ENCODE data around the gene TMED8. TPM values are rescaled to one million over a fixed set of nuclear protein-coding genes. Genes with fewer than 3 reads are reported as not detected.

The TMED8 gene
- total RNA-seq, 2 donors from 2014 or later, result 6.9 to 7.5 TPM

DNA sequence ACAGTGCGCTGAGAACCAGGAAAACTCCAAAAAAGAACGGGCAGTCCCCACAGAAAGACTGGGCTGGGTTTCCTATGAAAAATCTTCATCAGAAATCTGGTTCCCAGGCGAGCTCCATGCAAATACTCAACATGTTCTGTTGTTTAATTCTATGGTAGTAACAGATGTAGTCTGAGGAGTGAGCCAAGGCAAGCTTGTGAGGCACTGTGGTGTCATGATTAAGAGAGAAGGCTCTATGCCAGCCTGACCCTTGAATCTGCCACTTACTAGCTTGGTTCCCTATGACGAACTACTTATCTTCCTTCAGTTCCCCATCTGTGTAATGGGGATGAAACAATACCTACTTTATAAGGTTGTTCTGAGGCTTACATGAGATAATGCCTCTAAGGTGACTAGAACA is 66.9 kb downstream of the TMED8 start:
- Histone ChIP-seq H3K4me1 (peaks cover 11% of the 10 kb centered on the region), H3K4me3 (no peak overlapping the region), H3K9me3 (no peaks in the 10 kb centered on the region), H3K27me3 (no peaks in the 10 kb centered on the region), H3K27ac (no peak overlapping the region), H3K36me3 (replicated peaks in 1 of 2; ENCODE audit: insufficient read depth in 1 of 2, low read depth in 2 of 2) (no peaks in the 10 kb centered on the region)
- 79 to 89% methylated on average over 4 of the region's 4 CpGs for WGBS, 2 donors
- TF ChIP-seq POLR2A (IDR thresholded peaks at IDR 0.05), result no peak
- TF ChIP-seq, protein P1, sequence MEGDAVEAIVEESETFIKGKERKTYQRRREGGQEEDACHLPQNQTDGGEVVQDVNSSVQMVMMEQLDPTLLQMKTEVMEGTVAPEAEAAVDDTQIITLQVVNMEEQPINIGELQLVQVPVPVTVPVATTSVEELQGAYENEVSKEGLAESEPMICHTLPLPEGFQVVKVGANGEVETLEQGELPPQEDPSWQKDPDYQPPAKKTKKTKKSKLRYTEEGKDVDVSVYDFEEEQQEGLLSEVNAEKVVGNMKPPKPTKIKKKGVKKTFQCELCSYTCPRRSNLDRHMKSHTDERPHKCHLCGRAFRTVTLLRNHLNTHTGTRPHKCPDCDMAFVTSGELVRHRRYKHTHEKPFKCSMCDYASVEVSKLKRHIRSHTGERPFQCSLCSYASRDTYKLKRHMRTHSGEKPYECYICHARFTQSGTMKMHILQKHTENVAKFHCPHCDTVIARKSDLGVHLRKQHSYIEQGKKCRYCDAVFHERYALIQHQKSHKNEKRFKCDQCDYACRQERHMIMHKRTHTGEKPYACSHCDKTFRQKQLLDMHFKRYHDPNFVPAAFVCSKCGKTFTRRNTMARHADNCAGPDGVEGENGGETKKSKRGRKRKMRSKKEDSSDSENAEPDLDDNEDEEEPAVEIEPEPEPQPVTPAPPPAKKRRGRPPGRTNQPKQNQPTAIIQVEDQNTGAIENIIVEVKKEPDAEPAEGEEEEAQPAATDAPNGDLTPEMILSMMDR (IDR thresholded peaks at IDR 0.05), result no peak
- no peak for DNase-seq
- intact Hi-C loops (cut with DNase I), result loop anchor here (5.0 kb wide), 1 partner anchor 152 kb away; no protein-coding TSS in a partner anchor
- no peak for ATAC-seq

DNA sequence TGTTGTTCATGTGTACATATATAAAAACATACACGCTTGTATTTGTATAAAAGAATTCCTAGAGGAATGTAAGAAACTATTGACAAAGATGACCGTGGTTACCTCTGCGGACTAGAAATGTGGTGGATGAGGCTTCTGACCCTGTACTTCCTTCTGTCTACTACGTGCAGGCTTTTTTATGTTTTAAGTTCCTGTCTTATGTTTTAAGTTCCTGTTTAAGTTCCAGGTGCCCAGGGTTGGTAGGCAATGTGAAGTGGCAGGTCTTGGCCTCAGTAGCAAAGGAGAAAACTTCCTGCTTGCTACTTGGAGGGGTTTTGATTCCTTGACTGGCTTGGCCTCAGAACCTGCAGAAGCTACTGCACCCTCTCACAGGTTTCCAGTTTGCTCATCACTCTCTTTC is 67.8 kb downstream of the TMED8 start:
- 72 to 81% methylated on average over 4 of the region's 4 CpGs for WGBS, 2 donors

DNA sequence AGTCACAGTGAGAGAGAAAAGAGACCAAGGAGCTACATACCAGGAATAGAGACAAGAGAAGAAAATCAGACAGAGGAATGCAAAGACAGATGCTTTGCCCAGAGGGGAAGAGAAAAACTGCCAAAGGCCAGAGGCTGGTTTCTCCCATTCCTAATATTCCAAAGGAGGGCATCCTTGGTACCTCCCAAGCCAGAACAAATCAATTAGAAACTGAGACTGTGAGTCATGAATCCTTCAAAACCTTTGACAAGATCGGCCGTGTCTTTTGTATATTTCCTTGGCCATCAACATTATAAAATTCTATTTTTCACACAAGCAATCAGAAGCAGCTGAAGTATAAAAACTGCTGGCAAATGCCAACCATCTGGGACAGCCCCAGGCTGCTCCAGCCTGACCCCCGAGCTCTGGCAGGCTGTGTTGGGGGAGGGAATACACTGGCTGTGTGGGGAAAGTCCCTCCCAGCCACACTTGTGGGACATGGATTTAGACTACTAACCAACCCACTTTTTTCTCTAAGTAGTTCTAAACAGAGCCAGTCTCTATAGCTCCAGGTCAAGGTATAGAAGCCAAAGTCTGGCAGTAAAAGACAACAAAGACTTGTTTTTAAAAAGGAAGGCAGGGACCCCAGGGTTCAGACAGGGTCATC is 69.9 kb downstream of the TMED8 start:
- H3K4me1 ChIP-seq, result peaks cover 9% of the 10 kb centered on the region
- WGBS, 2 donors, result 63 to 75% methylated on average over 3 of the region's 3 CpGs
- intact Hi-C loops (cut with DNase I), result no loop called here
- no peak for ATAC-seq
- H3K9me3 ChIP-seq, result no peaks in the 10 kb centered on the region
- no peak overlapping the region for H3K4me3 ChIP-seq
- no peaks in the 10 kb centered on the region for H3K27me3 ChIP-seq
- no peak for TF ChIP-seq POLR2A (IDR thresholded peaks at IDR 0.05)
- TF ChIP-seq, protein P1 (IDR thresholded peaks at IDR 0.05), result no peak
- no peak overlapping the region for H3K27ac ChIP-seq
- DNase-seq, result no peak
- H3K36me3 ChIP-seq (replicated peaks in 1 of 2; ENCODE audit: insufficient read depth in 1 of 2, low read depth in 2 of 2), result no peaks in the 10 kb centered on the region

More for the DNA sequence above, 67.8 kb downstream of the TMED8 start:
- Histone ChIP-seq H3K9me3 (no peaks in the 10 kb centered on the region), H3K36me3 (replicated peaks in 1 of 2; ENCODE audit: insufficient read depth in 1 of 2, low read depth in 2 of 2) (no peaks in the 10 kb centered on the region), H3K4me1 (peaks cover 2% of the 10 kb centered on the region), H3K27ac (no peak overlapping the region), H3K4me3 (no peak overlapping the region), H3K27me3 (no peaks in the 10 kb centered on the region)
- TF ChIP-seq, protein P1 (IDR thresholded peaks at IDR 0.05), result no peak
- no peak for TF ChIP-seq POLR2A (IDR thresholded peaks at IDR 0.05)
- ATAC-seq, result no peak
- intact Hi-C loops (cut with DNase I), result no loop called here
- no peak for DNase-seq

DNA sequence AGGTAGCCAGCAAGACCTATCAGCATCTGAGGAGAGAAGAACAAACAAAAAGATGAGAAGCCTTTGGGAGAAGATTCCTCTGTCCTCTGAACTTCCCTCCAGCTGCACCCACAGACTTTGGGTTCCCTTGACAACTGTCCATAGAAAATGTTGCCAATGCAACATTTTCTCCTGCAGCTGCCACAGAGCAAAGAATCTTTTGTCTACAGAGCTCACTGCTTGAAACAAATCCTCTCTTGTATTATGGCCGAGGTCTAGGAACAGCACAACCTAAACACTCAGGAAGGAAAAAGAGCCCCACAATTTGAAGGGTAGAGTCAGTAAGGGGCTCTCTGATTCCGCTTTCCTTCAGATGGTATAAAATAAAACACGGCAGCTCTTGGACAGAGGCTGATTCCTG is 70.5 kb downstream of the TMED8 start:
- no peaks in the 10 kb centered on the region for H3K27me3 ChIP-seq
- TF ChIP-seq POLR2A (IDR thresholded peaks at IDR 0.05), result no peak
- TF ChIP-seq, protein P1 (IDR thresholded peaks at IDR 0.05), result no peak
- intact Hi-C loops (cut with DNase I), result no loop called here
- DNase-seq, result no peak
- no peak overlapping the region for H3K27ac ChIP-seq
- WGBS, 2 donors, result 73 to 86% methylated on average over 3 of the region's 3 CpGs
- no peak overlapping the region for H3K4me3 ChIP-seq
- ATAC-seq, result no peak
- H3K4me1 ChIP-seq, result peaks cover 9% of the 10 kb centered on the region
- no peaks in the 10 kb centered on the region for H3K36me3 ChIP-seq (replicated peaks in 1 of 2; ENCODE audit: insufficient read depth in 1 of 2, low read depth in 2 of 2)
- H3K9me3 ChIP-seq, result no peaks in the 10 kb centered on the region

DNA sequence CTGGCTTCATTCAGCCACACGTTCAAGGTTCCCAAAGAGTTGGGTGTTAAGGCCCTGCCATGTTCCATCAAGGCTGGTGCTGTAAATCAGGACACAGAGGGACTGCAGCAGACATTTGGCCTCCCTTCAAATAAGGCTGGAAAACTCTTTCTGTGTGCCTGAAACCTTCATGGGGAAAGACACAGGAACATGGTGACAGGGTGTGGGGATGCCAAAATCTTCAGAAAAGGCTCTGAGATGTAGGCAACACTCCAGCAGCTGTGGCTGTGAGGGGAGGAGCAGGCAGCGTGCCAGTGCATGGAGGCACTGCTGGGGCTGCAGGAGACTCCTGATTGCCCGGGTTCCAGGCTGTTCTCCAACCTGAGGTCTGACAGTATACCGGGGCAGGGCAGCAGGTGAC is 71.2 kb downstream of the TMED8 start:
- H3K27me3 ChIP-seq, result no peaks in the 10 kb centered on the region
- intact Hi-C loops (cut with DNase I), result no loop called here
- 86 to 91% methylated on average over 4 of the region's 4 CpGs for WGBS, 2 donors
- TF ChIP-seq, protein P1 (IDR thresholded peaks at IDR 0.05), result no peak
- TF ChIP-seq POLR2A (IDR thresholded peaks at IDR 0.05), result no peak
- H3K27ac ChIP-seq, result no peak overlapping the region
- DNase-seq (no peak), ATAC-seq (no peak)
- H3K4me3 ChIP-seq, result no peak overlapping the region
- H3K4me1 ChIP-seq, result peaks cover 9% of the 10 kb centered on the region
- H3K9me3 ChIP-seq, result no peaks in the 10 kb centered on the region
- H3K36me3 ChIP-seq (replicated peaks in 1 of 2; ENCODE audit: insufficient read depth in 1 of 2, low read depth in 2 of 2), result no peaks in the 10 kb centered on the region

Measured in body of pancreas (tissue), 4 donors.